HG03135 (cell line): Measurements from ENCODE around the gene IGF2.
"Not testable (repeated sequence)": the region's sequence is repeated elsewhere in the genome, so short reads cannot be mapped to it uniquely, and the experiment has no call there.

Experiments
- ATAC-seq: cut with Tn5 transposase; IDR thresholded peaks from one replicate; pipeline ENCODE4 v1.9.1; 2021; ENCODE audit warnings: mild to moderate bottlenecking, moderate library complexity; ENCODE audit not compliant: unreplicated experiment

IGF2 gene

GRCh38 chr11:2124736-2125484, 14.3 kb downstream of the IGF2 start:
- ATAC-seq, result not testable (repeated sequence)

GRCh38 chr11:2123628-2123960, 15.6 kb downstream of the IGF2 start:
- ATAC-seq, result no peak

- no peak for ATAC-seq
These were observed 16.1 kb downstream of the IGF2 start for GRCh38 chr11:2122907-2123627.

- ATAC-seq, result no peak
These were observed 16.8 kb downstream of the IGF2 start for GRCh38 chr11:2122222-2122906.

GRCh38 chr11:2121227-2122130, 17.7 kb downstream of the IGF2 start:
- no peak for ATAC-seq

- ATAC-seq, result no peak
These were observed 18.7 kb downstream of the IGF2 start for GRCh38 chr11:2120359-2121100.

- no peak for ATAC-seq
These were observed 20.5 kb downstream of the IGF2 start for GRCh38 chr11:2118677-2119076.

- ATAC-seq, result no peak
These were observed 22.5 kb downstream of the IGF2 start for GRCh38 chr11:2116680-2117079.

GRCh38 chr11:2115308-2115707, 23.9 kb downstream of the IGF2 start:
- ATAC-seq, result no peak

- no peak for ATAC-seq
These were observed 24.6 kb downstream of the IGF2 start for GRCh38 chr11:2114430-2115241.

- no peak for ATAC-seq
These were observed 25.4 kb downstream of the IGF2 start for GRCh38 chr11:2113776-2114175.

- no peak for ATAC-seq
These were observed 28.7 kb downstream of the IGF2 start for GRCh38 chr11:2110521-2110920.

- ATAC-seq, result no peak
These were observed 29.6 kb downstream of the IGF2 start for GRCh38 chr11:2109541-2110019.

GRCh38 chr11:2108675-2109491, 30.3 kb downstream of the IGF2 start:
- ATAC-seq, result no peak

- no peak for ATAC-seq
These were observed 31.1 kb downstream of the IGF2 start for GRCh38 chr11:2107941-2108630.

- ATAC-seq, result no peak
These were observed 31.7 kb downstream of the IGF2 start for GRCh38 chr11:2107521-2107920.

- no peak for ATAC-seq
These were observed 32.5 kb downstream of the IGF2 start for GRCh38 chr11:2106583-2107209.
